Caco-2 (cell line): ENCODE results near the gene TOX3. TPM values are rescaled to one million over a fixed set of nuclear protein-coding genes. Genes with fewer than 3 reads are reported as not detected.

Experiments used
- BruUV-seq: library from RNA; stranded (reverse); fragments of 400-500 nt; replicated peaks from 2 replicates; lab custom pipeline; 2021; lab: Mats Ljungman, UMichigan
- CTCF ChIA-PET: fragments of 300-600 bp; sonication (Branson Sonifier 250); formaldehyde crosslinking; loops from one replicate; lab custom pipeline; 2022; ENCODE audit warnings: antibody characterized with exemption; lab: Charles Lee
- POLR2A ChIA-PET: fragments of 300-600 bp; sonication (Branson Sonifier 250); formaldehyde crosslinking; loops from one replicate; lab custom pipeline; 2022; ENCODE audit warnings: antibody characterized with exemption; lab: Charles Lee
- DNase-seq, 2 experiments: peaks; one replicate each; pipeline versions ENCODE4 v3.0.0 to v3.0.0-alpha.2; 2020 to 2022
- H3K27me3 ChIP-seq: replicated peaks from 2 replicates; pipeline ENCODE4 v1.6.0; 2011; ENCODE audit warnings: low read length; ENCODE audit not compliant: control insufficient read depth, insufficient read depth
- H3K36me3 ChIP-seq: 2 replicates; pipeline ENCODE4 v1.5.1; 2011; ENCODE audit warnings: low read length; ENCODE audit not compliant: control insufficient read depth, insufficient read depth
- H3K4me1 ChIP-seq: fragments of 250-450 bp; sonication (Bioruptor Pico); 2 replicates; pipeline ENCODE4 v1.5.1; 2020; ENCODE audit warnings: mild to moderate bottlenecking
- H3K4me3 ChIP-seq: 2 replicates; pipeline ENCODE4 v1.5.1; 2011; ENCODE audit warnings: low read depth, mild to moderate bottlenecking, control low read depth, low read length
- H3K9me3 ChIP-seq: fragments of 250-450 bp; sonication (Bioruptor Pico); 2 replicates; pipeline ENCODE4 v1.5.1; 2020; ENCODE audit warnings: mild to moderate bottlenecking, moderate library complexity
- H3K27ac Mint-ChIP-seq: one replicate; pipeline ENCODE4 v1.8.0; 2022; ENCODE audit warnings: mixed read lengths; ENCODE audit not compliant: unreplicated experiment
- H3K27me3 Mint-ChIP-seq: one replicate; pipeline ENCODE4 v1.8.0; 2022; ENCODE audit warnings: mixed read lengths; ENCODE audit not compliant: insufficient read depth, unreplicated experiment
- H3K36me3 Mint-ChIP-seq: one replicate; pipeline ENCODE4 v1.8.0; 2022; ENCODE audit warnings: mild to moderate bottlenecking, mixed read lengths; ENCODE audit not compliant: insufficient read depth, unreplicated experiment
- H3K4me1 Mint-ChIP-seq: one replicate; pipeline ENCODE4 v1.8.0; 2022; ENCODE audit warnings: low read depth, mixed read lengths; ENCODE audit not compliant: unreplicated experiment
- H3K4me3 Mint-ChIP-seq: one replicate; pipeline ENCODE4 v1.8.0; 2022; ENCODE audit warnings: mild to moderate bottlenecking, moderate library complexity, mixed read lengths; ENCODE audit not compliant: unreplicated experiment
- H3K9me3 Mint-ChIP-seq: one replicate; pipeline ENCODE4 v1.8.0; 2022; ENCODE audit warnings: mixed read lengths; ENCODE audit not compliant: unreplicated experiment
- CTCF ChIP-seq, 2 experiments: fragments of 200-600 bp in 1 of 2; IDR thresholded peaks; 1 replicate in 1 of 2; 2 replicates in 1 of 2; pipeline versions ENCODE4 v1.5.1 to v1.8.0; 2011 to 2022; ENCODE audit warnings: antibody characterized with exemption in 1 of 2, control low read depth in 1 of 2, inconsistent platforms in 1 of 2, low read depth in 1 of 2, low read length in 1 of 2, mild to moderate bottlenecking in 1 of 2, moderate library complexity in 1 of 2; ENCODE audit not compliant: insufficient read depth in 1 of 2, severe bottlenecking in 1 of 2, unreplicated experiment in 1 of 2
- intact Hi-C: fragments of 100-400 bp; cut with micrococcal nuclease; formaldehyde crosslinking; loops from one replicate; pipeline ENCODE4 v1.10.0; 2022; ENCODE audit not compliant: unreplicated experiment
- total RNA-seq: library from RNA; stranded (reverse); gene quantifications from 2 replicates; pipeline ENCODE4 v1.2.3, GENCODE V29; 2022

TOX3 gene
- total RNA-seq, 1 experiment from 2014 or later = 3.6 TPM

- H3K9me3 Mint-ChIP-seq = no peaks in the 10 kb centered on the region
- intact Hi-C loops = no loop called here
- no peak for TF ChIP-seq CTCF (IDR thresholded peaks at IDR 0.05; ENCODE audit: insufficient read depth in 1 of 2, low read depth in 1 of 2, low read length in 1 of 2, severe bottlenecking in 1 of 2, unreplicated experiment in 1 of 2)
- H3K9me3 ChIP-seq = 0 out of 2 replicates have a peak, but pooled peaks cover 4% of the 10 kb centered on the region
- H3K27ac Mint-ChIP-seq = no peak overlapping the region
- H3K4me3 ChIP-seq = no peak overlapping the region
- H3K4me1 Mint-ChIP-seq = peaks cover 6% of the 10 kb centered on the region
- BruUV-seq = no TSS peak
- H3K36me3 Mint-ChIP-seq = peaks cover 2% of the 10 kb centered on the region
- no peaks in the 10 kb centered on the region for H3K27me3 Mint-ChIP-seq
- no peaks in the 10 kb centered on the region for H3K4me1 ChIP-seq
- ChIA-PET POLR2A (no interaction called here), CTCF (no interaction called here)
- H3K4me3 Mint-ChIP-seq = no peak overlapping the region
- no peaks in the 10 kb centered on the region for H3K36me3 ChIP-seq
- no peaks in the 10 kb centered on the region for H3K27me3 ChIP-seq
- no peak for DNase-seq
Observed at GRCh38 chr16:52405441-52405840, 141.5 kb downstream of the TOX3 start.

DNA sequence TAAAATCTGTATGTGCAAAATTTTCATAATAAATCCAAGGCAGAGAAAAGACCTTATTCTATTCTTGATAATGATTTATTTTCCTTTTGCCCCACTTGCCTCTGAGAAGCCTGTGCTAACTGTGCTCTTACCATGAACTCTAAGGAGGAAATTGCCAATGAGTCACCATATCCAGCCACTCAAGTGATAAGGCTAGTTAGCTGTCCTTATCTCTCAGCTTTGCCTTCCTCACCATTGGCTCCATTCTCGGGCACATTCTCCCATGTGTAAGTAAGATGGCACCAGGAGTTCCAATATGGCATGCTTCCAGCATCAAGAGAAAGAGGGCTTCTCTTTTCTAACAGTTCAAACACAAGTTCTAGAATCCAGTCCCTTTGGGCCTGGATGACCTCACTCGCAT is 142.4 kb downstream of the TOX3 start:
- no TSS peak for BruUV-seq
- no peak overlapping the region for H3K4me3 ChIP-seq
- TF ChIP-seq CTCF (IDR thresholded peaks at IDR 0.05; ENCODE audit: insufficient read depth in 1 of 2, low read depth in 1 of 2, low read length in 1 of 2, severe bottlenecking in 1 of 2, unreplicated experiment in 1 of 2) = no peak
- Mint-ChIP-seq H3K4me1 (peaks cover 6% of the 10 kb centered on the region), H3K9me3 (no peaks in the 10 kb centered on the region), H3K27me3 (no peaks in the 10 kb centered on the region), H3K4me3 (no peak overlapping the region), H3K36me3 (no peaks in the 10 kb centered on the region), H3K27ac (no peak overlapping the region)
- no peak for DNase-seq
- no peaks in the 10 kb centered on the region for H3K27me3 ChIP-seq
- H3K4me1 ChIP-seq = no peaks in the 10 kb centered on the region
- ChIA-PET CTCF (no interaction called here), POLR2A (no interaction called here)
- no peaks in the 10 kb centered on the region for H3K36me3 ChIP-seq
- intact Hi-C loops = no loop called here
- H3K9me3 ChIP-seq = 0 out of 2 replicates have a peak, but pooled peaks cover 4% of the 10 kb centered on the region

DNA sequence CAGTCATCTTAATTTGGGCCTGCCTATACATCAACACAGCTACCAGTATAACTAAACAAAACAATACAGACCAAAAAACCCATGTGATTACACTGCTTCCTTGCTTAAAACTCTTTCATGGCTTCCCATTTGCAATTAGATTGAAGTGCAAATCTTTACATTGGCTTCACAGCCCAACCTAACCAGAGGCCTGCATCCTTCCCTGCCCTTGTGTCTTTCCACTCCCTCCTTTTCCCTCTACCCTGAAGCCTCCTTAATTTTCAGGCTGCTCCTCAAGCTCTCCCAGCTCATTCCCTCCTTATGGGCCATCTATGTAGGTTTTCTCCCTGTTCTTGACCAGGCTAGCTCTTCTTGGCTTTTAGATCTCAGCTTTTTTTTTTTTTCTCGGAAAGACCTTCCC is 147.8 kb downstream of the TOX3 start:
- no peaks in the 10 kb centered on the region; the same call in 1 of the 2 replicates for H3K4me1 ChIP-seq
- H3K9me3 Mint-ChIP-seq = no peaks in the 10 kb centered on the region
- no peak for TF ChIP-seq CTCF (IDR thresholded peaks at IDR 0.05; ENCODE audit: insufficient read depth in 1 of 2, low read depth in 1 of 2, low read length in 1 of 2, severe bottlenecking in 1 of 2, unreplicated experiment in 1 of 2)
- no peaks in the 10 kb centered on the region for H3K4me1 Mint-ChIP-seq
- no peaks in the 10 kb centered on the region for H3K27me3 Mint-ChIP-seq
- POLR2A ChIA-PET = no interaction called here
- CTCF ChIA-PET = interaction anchor here (0.6 kb wide), 1 partner anchor 561 kb away, joined by 4 read pairs; no protein-coding TSS in a partner anchor
- no peak overlapping the region for H3K27ac Mint-ChIP-seq
- H3K9me3 ChIP-seq = no peaks in the 10 kb centered on the region
- no peak for DNase-seq
- intact Hi-C loops = no loop called here
- no peak overlapping the region for H3K4me3 ChIP-seq
- H3K36me3 ChIP-seq = no peaks in the 10 kb centered on the region
- H3K4me3 Mint-ChIP-seq = no peak overlapping the region
- H3K27me3 ChIP-seq = no peaks in the 10 kb centered on the region
- H3K36me3 Mint-ChIP-seq = no peaks in the 10 kb centered on the region
- BruUV-seq = no TSS peak
